H1 (cell line): ENCODE results near the gene DDX5. TPM values are rescaled to one million over a fixed set of nuclear protein-coding genes. Genes with fewer than 3 reads are reported as not detected.

ENCODE experiments used
- BCL11A ChIP-seq, 2 experiments: IDR thresholded peaks; one replicate each; pipeline ENCODE4 v1.6.1; 2011; ENCODE audit warnings: low read depth in 2 of 2, low read length in 2 of 2, mild to moderate bottlenecking in 2 of 2
- BRCA1 ChIP-seq: IDR thresholded peaks from 2 replicates; pipeline ENCODE4 v1.6.1; 2012; ENCODE audit warnings: low read depth, low read length, improper control_type of control experiment
- HDAC2 ChIP-seq, 2 experiments: fragments of 300-600 bp in 1 of 2; sonication (generic) in 1 of 2; IDR thresholded peaks; 2 replicates each; pipeline ENCODE4 v1.6.1; 2011 to 2012; ENCODE audit warnings: low read depth in 2 of 2, low read length in 2 of 2, mild to moderate bottlenecking in 2 of 2, moderate library complexity in 2 of 2, borderline replicate concordance in 1 of 2, inconsistent platforms in 1 of 2
- NANOG ChIP-seq: IDR thresholded peaks from 2 replicates; pipeline ENCODE4 v1.6.1; 2011; ENCODE audit warnings: low read length, low read depth, mild to moderate bottlenecking, inconsistent platforms; ENCODE audit not compliant: insufficient read depth, poor library complexity, severe bottlenecking
- SIRT6 ChIP-seq: IDR thresholded peaks from one replicate; pipeline ENCODE4 v1.7.1; 2012; ENCODE audit warnings: low read length, inconsistent platforms
- SP4 ChIP-seq: IDR thresholded peaks from 2 replicates; pipeline ENCODE4 v1.6.1; 2012; ENCODE audit warnings: low read length, inconsistent platforms
- TBP ChIP-seq: IDR thresholded peaks from 2 replicates; pipeline ENCODE4 v1.6.1; 2011; ENCODE audit warnings: low read depth, low read length, improper control_type of control experiment
- polyA plus RNA-seq, 7 experiments: library from polyadenylated mRNA; depleted of rRNA in 3 of 7; stranded (reverse) in 5 of 7; unstranded in 2 of 7; fragments of >200 nt in 5 of 7; fragments of 200-250 nt in 2 of 7; gene quantifications; 1 replicate in 5 of 7; 2 replicates in 1 of 7; 4 replicates in 1 of 7; pipeline versions ENCODE4 v1.2.1 to v1.2.3, GENCODE V29; 2011 to 2013; ENCODE audit warnings: missing spikeins in 2 of 7, mixed read lengths in 2 of 7
- total RNA-seq: library from RNA; stranded (reverse); fragmentation: NEBNext Ultra II Directional; extraction: Animal tissue kit (Norgen Biotek cat#: 25700); gene quantifications from 2 replicates; pipeline ENCODE4 v1.2.1, GENCODE V29; 2021
- TF ChIP-seq, protein P1 (sequence below): fragments of 300-600 bp; sonication (generic); IDR thresholded peaks from 2 replicates; pipeline ENCODE4 v1.7.1; 2012; ENCODE audit warnings: low read length, moderate library complexity, mild to moderate bottlenecking, inconsistent platforms; ENCODE audit not compliant: insufficient replicate concordance
- TF ChIP-seq, protein P2 (sequence below): IDR thresholded peaks from 2 replicates; pipeline ENCODE4 v1.6.1; 2011; ENCODE audit warnings: low read length, improper control_type of control experiment
- TF ChIP-seq, protein P3 (sequence below): IDR thresholded peaks from 2 replicates; pipeline ENCODE4 v1.6.1; 2012; ENCODE audit warnings: inconsistent platforms

Gene DDX5
- total and polyA plus RNA-seq, 2 of the 8 experiments (the other 6 are each of a cell fraction or from before 2014, with no cell fraction given): 572 to 591 TPM

DNA sequence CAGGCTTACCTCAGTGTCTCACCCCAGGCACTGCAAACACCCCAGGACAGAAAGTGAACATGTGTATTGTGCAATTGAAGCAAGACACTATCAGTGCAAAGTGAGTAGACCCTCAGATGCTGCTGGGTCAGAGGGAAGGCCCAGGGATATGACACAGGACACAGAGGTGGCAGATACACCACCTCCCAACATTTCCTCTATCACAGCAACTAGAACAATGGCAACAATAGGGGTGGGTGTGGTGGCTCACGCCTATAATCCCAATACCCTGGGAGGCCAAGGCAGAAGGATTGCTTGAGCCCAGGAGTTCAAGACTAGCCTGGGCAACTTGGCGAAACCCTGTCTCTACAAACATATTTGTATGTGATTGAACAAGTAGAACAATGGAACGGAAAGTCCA lies 34.6 kb downstream of the DDX5 start (continued):
- TF ChIP-seq, protein P1, sequence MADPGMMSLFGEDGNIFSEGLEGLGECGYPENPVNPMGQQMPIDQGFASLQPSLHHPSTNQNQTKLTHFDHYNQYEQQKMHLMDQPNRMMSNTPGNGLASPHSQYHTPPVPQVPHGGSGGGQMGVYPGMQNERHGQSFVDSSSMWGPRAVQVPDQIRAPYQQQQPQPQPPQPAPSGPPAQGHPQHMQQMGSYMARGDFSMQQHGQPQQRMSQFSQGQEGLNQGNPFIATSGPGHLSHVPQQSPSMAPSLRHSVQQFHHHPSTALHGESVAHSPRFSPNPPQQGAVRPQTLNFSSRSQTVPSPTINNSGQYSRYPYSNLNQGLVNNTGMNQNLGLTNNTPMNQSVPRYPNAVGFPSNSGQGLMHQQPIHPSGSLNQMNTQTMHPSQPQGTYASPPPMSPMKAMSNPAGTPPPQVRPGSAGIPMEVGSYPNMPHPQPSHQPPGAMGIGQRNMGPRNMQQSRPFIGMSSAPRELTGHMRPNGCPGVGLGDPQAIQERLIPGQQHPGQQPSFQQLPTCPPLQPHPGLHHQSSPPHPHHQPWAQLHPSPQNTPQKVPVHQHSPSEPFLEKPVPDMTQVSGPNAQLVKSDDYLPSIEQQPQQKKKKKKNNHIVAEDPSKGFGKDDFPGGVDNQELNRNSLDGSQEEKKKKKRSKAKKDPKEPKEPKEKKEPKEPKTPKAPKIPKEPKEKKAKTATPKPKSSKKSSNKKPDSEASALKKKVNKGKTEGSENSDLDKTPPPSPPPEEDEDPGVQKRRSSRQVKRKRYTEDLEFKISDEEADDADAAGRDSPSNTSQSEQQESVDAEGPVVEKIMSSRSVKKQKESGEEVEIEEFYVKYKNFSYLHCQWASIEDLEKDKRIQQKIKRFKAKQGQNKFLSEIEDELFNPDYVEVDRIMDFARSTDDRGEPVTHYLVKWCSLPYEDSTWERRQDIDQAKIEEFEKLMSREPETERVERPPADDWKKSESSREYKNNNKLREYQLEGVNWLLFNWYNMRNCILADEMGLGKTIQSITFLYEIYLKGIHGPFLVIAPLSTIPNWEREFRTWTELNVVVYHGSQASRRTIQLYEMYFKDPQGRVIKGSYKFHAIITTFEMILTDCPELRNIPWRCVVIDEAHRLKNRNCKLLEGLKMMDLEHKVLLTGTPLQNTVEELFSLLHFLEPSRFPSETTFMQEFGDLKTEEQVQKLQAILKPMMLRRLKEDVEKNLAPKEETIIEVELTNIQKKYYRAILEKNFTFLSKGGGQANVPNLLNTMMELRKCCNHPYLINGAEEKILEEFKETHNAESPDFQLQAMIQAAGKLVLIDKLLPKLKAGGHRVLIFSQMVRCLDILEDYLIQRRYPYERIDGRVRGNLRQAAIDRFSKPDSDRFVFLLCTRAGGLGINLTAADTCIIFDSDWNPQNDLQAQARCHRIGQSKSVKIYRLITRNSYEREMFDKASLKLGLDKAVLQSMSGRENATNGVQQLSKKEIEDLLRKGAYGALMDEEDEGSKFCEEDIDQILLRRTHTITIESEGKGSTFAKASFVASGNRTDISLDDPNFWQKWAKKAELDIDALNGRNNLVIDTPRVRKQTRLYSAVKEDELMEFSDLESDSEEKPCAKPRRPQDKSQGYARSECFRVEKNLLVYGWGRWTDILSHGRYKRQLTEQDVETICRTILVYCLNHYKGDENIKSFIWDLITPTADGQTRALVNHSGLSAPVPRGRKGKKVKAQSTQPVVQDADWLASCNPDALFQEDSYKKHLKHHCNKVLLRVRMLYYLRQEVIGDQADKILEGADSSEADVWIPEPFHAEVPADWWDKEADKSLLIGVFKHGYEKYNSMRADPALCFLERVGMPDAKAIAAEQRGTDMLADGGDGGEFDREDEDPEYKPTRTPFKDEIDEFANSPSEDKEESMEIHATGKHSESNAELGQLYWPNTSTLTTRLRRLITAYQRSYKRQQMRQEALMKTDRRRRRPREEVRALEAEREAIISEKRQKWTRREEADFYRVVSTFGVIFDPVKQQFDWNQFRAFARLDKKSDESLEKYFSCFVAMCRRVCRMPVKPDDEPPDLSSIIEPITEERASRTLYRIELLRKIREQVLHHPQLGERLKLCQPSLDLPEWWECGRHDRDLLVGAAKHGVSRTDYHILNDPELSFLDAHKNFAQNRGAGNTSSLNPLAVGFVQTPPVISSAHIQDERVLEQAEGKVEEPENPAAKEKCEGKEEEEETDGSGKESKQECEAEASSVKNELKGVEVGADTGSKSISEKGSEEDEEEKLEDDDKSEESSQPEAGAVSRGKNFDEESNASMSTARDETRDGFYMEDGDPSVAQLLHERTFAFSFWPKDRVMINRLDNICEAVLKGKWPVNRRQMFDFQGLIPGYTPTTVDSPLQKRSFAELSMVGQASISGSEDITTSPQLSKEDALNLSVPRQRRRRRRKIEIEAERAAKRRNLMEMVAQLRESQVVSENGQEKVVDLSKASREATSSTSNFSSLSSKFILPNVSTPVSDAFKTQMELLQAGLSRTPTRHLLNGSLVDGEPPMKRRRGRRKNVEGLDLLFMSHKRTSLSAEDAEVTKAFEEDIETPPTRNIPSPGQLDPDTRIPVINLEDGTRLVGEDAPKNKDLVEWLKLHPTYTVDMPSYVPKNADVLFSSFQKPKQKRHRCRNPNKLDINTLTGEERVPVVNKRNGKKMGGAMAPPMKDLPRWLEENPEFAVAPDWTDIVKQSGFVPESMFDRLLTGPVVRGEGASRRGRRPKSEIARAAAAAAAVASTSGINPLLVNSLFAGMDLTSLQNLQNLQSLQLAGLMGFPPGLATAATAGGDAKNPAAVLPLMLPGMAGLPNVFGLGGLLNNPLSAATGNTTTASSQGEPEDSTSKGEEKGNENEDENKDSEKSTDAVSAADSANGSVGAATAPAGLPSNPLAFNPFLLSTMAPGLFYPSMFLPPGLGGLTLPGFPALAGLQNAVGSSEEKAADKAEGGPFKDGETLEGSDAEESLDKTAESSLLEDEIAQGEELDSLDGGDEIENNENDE: no peak
- TF ChIP-seq, protein P2, sequence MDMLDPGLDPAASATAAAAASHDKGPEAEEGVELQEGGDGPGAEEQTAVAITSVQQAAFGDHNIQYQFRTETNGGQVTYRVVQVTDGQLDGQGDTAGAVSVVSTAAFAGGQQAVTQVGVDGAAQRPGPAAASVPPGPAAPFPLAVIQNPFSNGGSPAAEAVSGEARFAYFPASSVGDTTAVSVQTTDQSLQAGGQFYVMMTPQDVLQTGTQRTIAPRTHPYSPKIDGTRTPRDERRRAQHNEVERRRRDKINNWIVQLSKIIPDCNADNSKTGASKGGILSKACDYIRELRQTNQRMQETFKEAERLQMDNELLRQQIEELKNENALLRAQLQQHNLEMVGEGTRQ: no peak
- TF ChIP-seq BCL11A (IDR thresholded peaks at IDR 0.05; ENCODE audit: low read depth in 2 of 2, low read length in 2 of 2) (no peak), NANOG (no peak), BRCA1 (no peak), SIRT6 (no peak), HDAC2 (IDR thresholded peaks at IDR 0.05; ENCODE audit: borderline replicate concordance in 1 of 2, low read depth in 2 of 2, low read length in 2 of 2) (no peak), TBP (no peak), SP4 (no peak)
- TF ChIP-seq, protein P3, sequence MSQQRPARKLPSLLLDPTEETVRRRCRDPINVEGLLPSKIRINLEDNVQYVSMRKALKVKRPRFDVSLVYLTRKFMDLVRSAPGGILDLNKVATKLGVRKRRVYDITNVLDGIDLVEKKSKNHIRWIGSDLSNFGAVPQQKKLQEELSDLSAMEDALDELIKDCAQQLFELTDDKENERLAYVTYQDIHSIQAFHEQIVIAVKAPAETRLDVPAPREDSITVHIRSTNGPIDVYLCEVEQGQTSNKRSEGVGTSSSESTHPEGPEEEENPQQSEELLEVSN: no peak
